Osteocyte (in vitro differentiated cells): Measurements from ENCODE around the gene RPL3. TPM values are rescaled to one million over a fixed set of nuclear protein-coding genes. Genes with fewer than 3 reads are reported as not detected.
"Not testable (repeated sequence)": the region's sequence is repeated elsewhere in the genome, so short reads cannot be mapped to it uniquely, and the experiment has no call there.

Experiments used
- DNase-seq: peaks from one replicate; pipeline ENCODE4 v3.0.0; 2021; ENCODE audit warnings: mixed read lengths; ENCODE audit not compliant: unreplicated experiment; ENCODE audit errors: extremely low spot score
- H3K27ac Mint-ChIP-seq: one replicate; pipeline ENCODE4 v1.8.0; 2021; ENCODE audit warnings: mild to moderate bottlenecking, mixed read lengths; ENCODE audit not compliant: unreplicated experiment
- H3K27me3 Mint-ChIP-seq: one replicate; pipeline ENCODE4 v1.8.0; 2021; ENCODE audit warnings: mixed read lengths; ENCODE audit not compliant: unreplicated experiment
- H3K36me3 Mint-ChIP-seq: one replicate; pipeline ENCODE4 v1.8.0; 2021; ENCODE audit warnings: mixed read lengths; ENCODE audit not compliant: unreplicated experiment
- H3K4me1 Mint-ChIP-seq: one replicate; pipeline ENCODE4 v1.8.0; 2021; ENCODE audit warnings: mixed read lengths; ENCODE audit not compliant: unreplicated experiment
- H3K4me3 Mint-ChIP-seq: one replicate; pipeline ENCODE4 v1.8.0; 2021; ENCODE audit warnings: mild to moderate bottlenecking, moderate library complexity, mixed read lengths; ENCODE audit not compliant: unreplicated experiment
- H3K9me3 Mint-ChIP-seq: one replicate; pipeline ENCODE4 v1.8.0; 2021; ENCODE audit warnings: mixed read lengths; ENCODE audit not compliant: unreplicated experiment
- total RNA-seq: library from RNA; stranded (reverse); gene quantifications from 2 replicates; pipeline ENCODE4 v1.2.1, GENCODE V29; 2021
- TF ChIP-seq, protein P1 (sequence below): fragments of 200-600 bp; sonication (generic); IDR thresholded peaks from 2 replicates; pipeline ENCODE4 v1.5.0; 2021; ENCODE audit warnings: antibody characterized with exemption, mild to moderate bottlenecking, moderate library complexity

RPL3 gene
- total RNA-seq, 1 donor from 2014 or later, result 1,792 TPM

DNA sequence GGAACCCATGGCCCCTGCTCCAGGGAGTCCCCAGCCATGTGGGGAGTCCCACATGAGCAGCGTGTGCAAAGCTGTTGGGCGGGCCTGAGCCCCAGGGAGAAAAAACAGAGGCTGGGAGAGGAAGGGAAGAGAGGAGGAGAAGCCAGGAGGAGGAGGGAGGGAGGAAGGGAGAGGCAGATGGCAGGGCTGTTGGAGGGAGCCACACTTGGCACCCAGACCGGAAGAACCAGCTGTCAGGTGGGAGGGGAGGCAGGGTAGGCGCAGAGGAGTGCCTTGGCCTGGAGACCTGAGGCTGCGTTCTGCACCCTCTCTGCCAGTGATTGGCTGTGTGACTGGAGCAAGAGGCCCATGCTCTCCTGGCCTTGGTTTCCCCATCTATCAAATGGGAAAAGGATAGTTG lies 37.0 kb upstream of the RPL3 start:
- peaks cover 24% of the 10 kb centered on the region for H3K4me1 Mint-ChIP-seq
- DNase-seq, result no peak
- H3K4me3 Mint-ChIP-seq, result no peak overlapping the region
- H3K9me3 Mint-ChIP-seq, result no peaks in the 10 kb centered on the region
- no peak overlapping the region for H3K27ac Mint-ChIP-seq
- H3K36me3 Mint-ChIP-seq, result peaks cover 3% of the 10 kb centered on the region
- no peaks in the 10 kb centered on the region for H3K27me3 Mint-ChIP-seq
- TF ChIP-seq, protein P1, sequence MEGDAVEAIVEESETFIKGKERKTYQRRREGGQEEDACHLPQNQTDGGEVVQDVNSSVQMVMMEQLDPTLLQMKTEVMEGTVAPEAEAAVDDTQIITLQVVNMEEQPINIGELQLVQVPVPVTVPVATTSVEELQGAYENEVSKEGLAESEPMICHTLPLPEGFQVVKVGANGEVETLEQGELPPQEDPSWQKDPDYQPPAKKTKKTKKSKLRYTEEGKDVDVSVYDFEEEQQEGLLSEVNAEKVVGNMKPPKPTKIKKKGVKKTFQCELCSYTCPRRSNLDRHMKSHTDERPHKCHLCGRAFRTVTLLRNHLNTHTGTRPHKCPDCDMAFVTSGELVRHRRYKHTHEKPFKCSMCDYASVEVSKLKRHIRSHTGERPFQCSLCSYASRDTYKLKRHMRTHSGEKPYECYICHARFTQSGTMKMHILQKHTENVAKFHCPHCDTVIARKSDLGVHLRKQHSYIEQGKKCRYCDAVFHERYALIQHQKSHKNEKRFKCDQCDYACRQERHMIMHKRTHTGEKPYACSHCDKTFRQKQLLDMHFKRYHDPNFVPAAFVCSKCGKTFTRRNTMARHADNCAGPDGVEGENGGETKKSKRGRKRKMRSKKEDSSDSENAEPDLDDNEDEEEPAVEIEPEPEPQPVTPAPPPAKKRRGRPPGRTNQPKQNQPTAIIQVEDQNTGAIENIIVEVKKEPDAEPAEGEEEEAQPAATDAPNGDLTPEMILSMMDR, result no peak

DNA sequence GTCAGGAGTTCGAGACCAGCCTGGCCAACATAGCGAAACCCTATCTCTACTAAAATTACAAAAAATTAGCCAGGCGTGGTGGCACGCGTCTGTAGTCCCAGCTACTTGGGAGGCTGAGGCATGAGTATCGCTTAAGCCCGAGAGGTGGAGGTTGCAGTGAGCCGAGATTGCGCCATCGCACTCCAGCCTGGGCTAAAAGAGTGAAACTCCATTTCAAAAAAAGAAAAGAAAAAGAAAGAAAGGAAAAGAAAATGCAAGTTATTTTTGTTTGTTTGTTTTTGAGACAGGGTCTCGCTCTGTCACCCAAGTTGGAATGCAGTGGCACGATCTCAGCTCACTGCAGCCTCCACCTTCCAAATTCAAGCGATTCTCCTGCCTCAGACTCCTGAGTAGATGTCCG lies 36.4 kb upstream of the RPL3 start:
- H3K4me3 Mint-ChIP-seq, H3K27ac Mint-ChIP-seq, H3K36me3 Mint-ChIP-seq, H3K27me3 Mint-ChIP-seq, H3K9me3 Mint-ChIP-seq, DNase-seq: not testable (repeated sequence)
- peaks cover 26% of the 10 kb centered on the region for H3K4me1 Mint-ChIP-seq

DNA sequence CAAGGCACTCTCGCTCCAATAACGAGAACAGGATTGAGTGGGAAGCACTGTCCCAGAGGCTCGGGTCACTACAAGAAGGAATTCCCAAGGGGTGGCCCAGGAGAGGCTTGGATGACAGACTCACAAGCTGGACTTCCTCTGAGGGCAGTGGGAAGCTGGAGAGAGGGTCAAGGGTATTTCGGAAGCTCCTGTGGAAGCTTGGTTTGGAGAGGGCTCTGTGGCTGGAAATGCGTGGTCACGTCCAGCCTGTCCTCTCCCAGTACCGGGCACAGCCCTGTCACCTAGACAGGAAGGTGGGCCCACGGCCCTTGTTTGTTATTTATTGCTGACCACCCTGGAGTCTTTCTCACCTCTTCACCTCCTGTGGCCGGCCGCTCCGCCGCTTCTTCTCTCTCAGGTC lies 35.7 kb upstream of the RPL3 start:
- Mint-ChIP-seq H3K27me3 (no peaks in the 10 kb centered on the region), H3K36me3 (peaks cover 3% of the 10 kb centered on the region), H3K4me3 (no peak overlapping the region), H3K27ac (no peak overlapping the region), H3K4me1 (peaks cover 25% of the 10 kb centered on the region), H3K9me3 (no peaks in the 10 kb centered on the region)
- TF ChIP-seq, protein P1, result no peak
- no peak for DNase-seq

DNA sequence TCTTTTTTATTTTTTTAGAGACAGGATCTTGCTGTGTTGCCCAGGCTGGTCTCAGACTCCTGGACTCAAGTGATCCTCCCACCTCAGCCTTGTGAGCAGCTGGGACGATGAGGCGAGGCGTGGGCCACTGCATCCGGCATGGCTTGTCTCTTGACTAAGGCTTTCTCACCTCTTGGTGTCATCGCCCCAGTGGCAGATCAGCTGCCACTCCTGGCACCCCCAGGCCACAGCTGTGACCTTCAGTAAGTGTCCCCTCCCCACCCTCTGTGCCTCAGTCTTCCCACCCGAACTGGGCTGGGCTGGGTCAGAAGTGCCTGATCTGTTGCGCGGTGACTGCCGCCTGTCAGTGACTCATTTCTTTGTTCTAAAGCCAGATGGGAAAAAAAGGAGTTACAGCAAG lies 33.9 kb upstream of the RPL3 start:
- TF ChIP-seq, protein P1, result no peak
- no peak for DNase-seq

DNA sequence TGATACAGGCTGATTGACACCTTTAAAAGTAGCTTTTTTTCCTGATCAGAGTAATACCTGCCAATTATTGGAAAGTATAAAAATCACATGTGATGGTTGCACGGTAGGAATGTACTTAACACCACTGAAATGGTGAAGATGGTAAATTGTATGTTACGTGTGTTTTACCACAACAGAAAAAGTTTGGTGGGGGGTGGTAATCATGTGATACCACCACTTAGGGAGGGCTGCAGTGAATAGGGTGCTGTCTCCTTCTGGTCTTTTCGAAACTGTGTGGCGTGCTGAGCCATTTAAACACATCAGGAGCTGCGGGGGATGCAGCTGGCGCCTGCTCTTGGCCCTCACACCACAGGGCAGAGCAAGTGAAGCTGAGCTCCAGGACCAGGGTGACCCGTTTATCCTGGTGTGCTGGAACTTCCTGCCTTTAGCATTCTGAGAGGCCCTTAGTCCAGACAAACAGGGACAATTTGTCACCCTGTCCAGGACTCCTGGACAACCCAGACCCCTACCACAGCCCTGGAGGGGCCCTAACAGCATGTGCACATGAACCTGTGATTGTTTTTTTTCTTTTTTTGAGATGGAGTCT lies 33.0 kb upstream of the RPL3 start:
- Mint-ChIP-seq H3K36me3 (no peaks in the 10 kb centered on the region), H3K4me3 (no peak overlapping the region), H3K4me1 (peaks cover 30% of the 10 kb centered on the region), H3K9me3 (no peaks in the 10 kb centered on the region), H3K27ac (no peak overlapping the region), H3K27me3 (no peaks in the 10 kb centered on the region)
- TF ChIP-seq, protein P1, result no peak
- no peak for DNase-seq

More for the DNA sequence above, 33.9 kb upstream of the RPL3 start:
- Mint-ChIP-seq H3K9me3 (no peaks in the 10 kb centered on the region), H3K4me3 (no peak overlapping the region), H3K27ac (no peak overlapping the region), H3K27me3 (no peaks in the 10 kb centered on the region), H3K36me3 (peaks cover under 1% of the 10 kb centered on the region), H3K4me1 (peaks cover 30% of the 10 kb centered on the region)
